ENCODE results near the gene MNAT1. TPM values are rescaled to one million over a fixed set of nuclear protein-coding genes. Genes with fewer than 3 reads are reported as not detected.
"Not testable (repeated sequence)": the region's sequence is repeated elsewhere in the genome, so short reads cannot be mapped to it uniquely, and the experiment has no call there.

Gene MNAT1
- total RNA-seq, 1 donor from 2014 or later = 103 TPM

GRCh38 chr14:60768602-60769001, 34.0 kb downstream of the MNAT1 start:
- Histone ChIP-seq H3K36me3 (ENCODE audit: control insufficient read depth in 3 of 3, insufficient read depth in 3 of 3, low read length in 3 of 3) (no peaks in the 10 kb centered on the region), H3K9ac (ENCODE audit: low read depth in 1 of 3, low read length in 3 of 3) (no peak overlapping the region), H3K4me3 (ENCODE audit: low read length in 3 of 3) (no peak overlapping the region), H3K4me1 (ENCODE audit: control insufficient read depth in 3 of 3, insufficient read depth in 3 of 3, low read length in 3 of 3) (peaks cover 3 to 7% (median 4%) of the 10 kb centered on the region in 3 donors), H3K9me3 (ENCODE audit: control insufficient read depth in 3 of 3, low read length in 3 of 3) (no peaks in the 10 kb centered on the region), H3K27ac (ENCODE audit: low read depth, low read length) (no peak overlapping the region), H3K27me3 (ENCODE audit: control insufficient read depth in 3 of 3, insufficient read depth in 3 of 3, low read length in 3 of 3) (no peaks in the 10 kb centered on the region)

GRCh38 chr14:60771117-60771516, 36.6 kb downstream of the MNAT1 start:
- H3K27ac ChIP-seq (ENCODE audit: low read depth, low read length) = no peak overlapping the region

GRCh38 chr14:60773558-60773957, 39.0 kb downstream of the MNAT1 start:
- H3K36me3 ChIP-seq (ENCODE audit: control insufficient read depth in 3 of 3, insufficient read depth in 3 of 3, low read length in 3 of 3) = no peaks in the 10 kb centered on the region
- no peaks in the 10 kb centered on the region for H3K9me3 ChIP-seq (ENCODE audit: control insufficient read depth in 3 of 3, low read length in 3 of 3)
- H3K27me3 ChIP-seq (ENCODE audit: control insufficient read depth in 3 of 3, insufficient read depth in 3 of 3, low read length in 3 of 3) = no peaks in the 10 kb centered on the region
- no peak overlapping the region for H3K4me3 ChIP-seq (ENCODE audit: low read length in 3 of 3)
- H3K27ac ChIP-seq (ENCODE audit: low read depth, low read length) = no peak overlapping the region
- H3K9ac ChIP-seq (ENCODE audit: low read depth in 1 of 3, low read length in 3 of 3) = no peak overlapping the region
- H3K4me1 ChIP-seq (ENCODE audit: control insufficient read depth in 3 of 3, insufficient read depth in 3 of 3, low read length in 3 of 3) = peaks cover 6 to 22% (median 9%) of the 10 kb centered on the region in 3 donors

More at GRCh38 chr14:60771117-60771516, 36.6 kb downstream of the MNAT1 start:
- H3K4me1 ChIP-seq (ENCODE audit: control insufficient read depth in 3 of 3, insufficient read depth in 3 of 3, low read length in 3 of 3) = peaks cover 4 to 19% (median 9%) of the 10 kb centered on the region in 3 donors
- no peaks in the 10 kb centered on the region for H3K36me3 ChIP-seq (ENCODE audit: control insufficient read depth in 3 of 3, insufficient read depth in 3 of 3, low read length in 3 of 3)
- H3K27me3 ChIP-seq (ENCODE audit: control insufficient read depth in 3 of 3, insufficient read depth in 3 of 3, low read length in 3 of 3) = no peaks in the 10 kb centered on the region
- H3K4me3 ChIP-seq (ENCODE audit: low read length in 3 of 3) = no peak overlapping the region
- H3K9me3 ChIP-seq (ENCODE audit: control insufficient read depth in 3 of 3, low read length in 3 of 3) = no peaks in the 10 kb centered on the region
- H3K9ac ChIP-seq (ENCODE audit: low read depth in 1 of 3, low read length in 3 of 3) = no peak overlapping the region

GRCh38 chr14:60775296-60775695, 40.7 kb downstream of the MNAT1 start:
- H3K27ac ChIP-seq (ENCODE audit: low read depth, low read length) = no peak overlapping the region
- peaks cover 6 to 22% (median 9%) of the 10 kb centered on the region in 3 donors for H3K4me1 ChIP-seq (ENCODE audit: control insufficient read depth in 3 of 3, insufficient read depth in 3 of 3, low read length in 3 of 3)
- H3K9ac ChIP-seq (ENCODE audit: low read depth in 1 of 3, low read length in 3 of 3) = no peak overlapping the region
- H3K9me3 ChIP-seq (ENCODE audit: control insufficient read depth in 3 of 3, low read length in 3 of 3) = no peaks in the 10 kb centered on the region
- no peak overlapping the region for H3K4me3 ChIP-seq (ENCODE audit: low read length in 3 of 3)
- H3K36me3 ChIP-seq (ENCODE audit: control insufficient read depth in 3 of 3, insufficient read depth in 3 of 3, low read length in 3 of 3) = no peaks in the 10 kb centered on the region
- H3K27me3 ChIP-seq (ENCODE audit: control insufficient read depth in 3 of 3, insufficient read depth in 3 of 3, low read length in 3 of 3) = no peaks in the 10 kb centered on the region

GRCh38 chr14:60777856-60778578, 43.5 kb downstream of the MNAT1 start:
- Histone ChIP-seq H3K36me3 (ENCODE audit: control insufficient read depth in 3 of 3, insufficient read depth in 3 of 3, low read length in 3 of 3) (no peaks in the 10 kb centered on the region), H3K4me3 (ENCODE audit: low read length in 3 of 3) (no peak overlapping the region), H3K27me3 (ENCODE audit: control insufficient read depth in 3 of 3, insufficient read depth in 3 of 3, low read length in 3 of 3) (no peaks in the 10 kb centered on the region), H3K9me3 (ENCODE audit: control insufficient read depth in 3 of 3, low read length in 3 of 3) (no peaks in the 10 kb centered on the region), H3K4me1 (ENCODE audit: control insufficient read depth in 3 of 3, insufficient read depth in 3 of 3, low read length in 3 of 3) (peaks cover 2 to 18% (median 9%) of the 10 kb centered on the region in 3 donors), H3K9ac (ENCODE audit: low read depth in 1 of 3, low read length in 3 of 3) (no peak overlapping the region), H3K27ac (ENCODE audit: low read depth, low read length) (no peak overlapping the region)

- H3K9ac ChIP-seq (ENCODE audit: low read depth in 1 of 3, low read length in 3 of 3); H3K36me3 ChIP-seq (ENCODE audit: control insufficient read depth in 3 of 3, insufficient read depth in 3 of 3, low read length in 3 of 3); H3K9me3 ChIP-seq (ENCODE audit: control insufficient read depth in 3 of 3, low read length in 3 of 3); H3K27me3 ChIP-seq (ENCODE audit: control insufficient read depth in 3 of 3, insufficient read depth in 3 of 3, low read length in 3 of 3); H3K4me3 ChIP-seq (ENCODE audit: low read length in 3 of 3); H3K27ac ChIP-seq (ENCODE audit: low read depth, low read length); H3K4me1 ChIP-seq (ENCODE audit: control insufficient read depth in 3 of 3, insufficient read depth in 3 of 3, low read length in 3 of 3): not testable (repeated sequence)
Observed at GRCh38 chr14:60779745-60780514, 45.4 kb downstream of the MNAT1 start.

GRCh38 chr14:60780558-60780957, 46.0 kb downstream of the MNAT1 start:
- H3K36me3 ChIP-seq (ENCODE audit: control insufficient read depth in 3 of 3, insufficient read depth in 3 of 3, low read length in 3 of 3); H3K27ac ChIP-seq (ENCODE audit: low read depth, low read length); H3K27me3 ChIP-seq (ENCODE audit: control insufficient read depth in 3 of 3, insufficient read depth in 3 of 3, low read length in 3 of 3): not testable (repeated sequence)

GRCh38 chr14:60786905-60787304, 52.3 kb downstream of the MNAT1 start:
- H3K36me3 ChIP-seq (ENCODE audit: control insufficient read depth in 3 of 3, insufficient read depth in 3 of 3, low read length in 3 of 3) = peaks cover 0 to 5% (median 4%) of the 10 kb centered on the region in 3 donors
- no peaks in the 10 kb centered on the region for H3K27me3 ChIP-seq (ENCODE audit: control insufficient read depth in 3 of 3, insufficient read depth in 3 of 3, low read length in 3 of 3)
- H3K27ac ChIP-seq (ENCODE audit: low read depth, low read length) = no peak overlapping the region
- no peak overlapping the region for H3K9ac ChIP-seq (ENCODE audit: low read depth in 1 of 3, low read length in 3 of 3)
- H3K9me3 ChIP-seq (ENCODE audit: control insufficient read depth in 3 of 3, low read length in 3 of 3) = no peaks in the 10 kb centered on the region
- H3K4me3 ChIP-seq (ENCODE audit: low read length in 3 of 3) = no peak overlapping the region
- H3K4me1 ChIP-seq (ENCODE audit: control insufficient read depth in 3 of 3, insufficient read depth in 3 of 3, low read length in 3 of 3) = peaks cover 0 to 5% (median 0%) of the 10 kb centered on the region in 3 donors

More at GRCh38 chr14:60780558-60780957, 46.0 kb downstream of the MNAT1 start:
- H3K4me3 ChIP-seq (ENCODE audit: low read length in 3 of 3); H3K9ac ChIP-seq (ENCODE audit: low read depth in 1 of 3, low read length in 3 of 3); H3K9me3 ChIP-seq (ENCODE audit: control insufficient read depth in 3 of 3, low read length in 3 of 3); H3K4me1 ChIP-seq (ENCODE audit: control insufficient read depth in 3 of 3, insufficient read depth in 3 of 3, low read length in 3 of 3): not testable (repeated sequence)

- no peak overlapping the region for H3K27ac ChIP-seq (ENCODE audit: low read depth, low read length)
- H3K36me3 ChIP-seq (ENCODE audit: control insufficient read depth in 3 of 3, insufficient read depth in 3 of 3, low read length in 3 of 3) = peaks cover 0 to 5% (median 4%) of the 10 kb centered on the region in 3 donors
- H3K9ac ChIP-seq (ENCODE audit: low read depth in 1 of 3, low read length in 3 of 3) = no peak overlapping the region
- no peaks in the 10 kb centered on the region for H3K9me3 ChIP-seq (ENCODE audit: control insufficient read depth in 3 of 3, low read length in 3 of 3)
- no peaks in the 10 kb centered on the region for H3K4me1 ChIP-seq (ENCODE audit: control insufficient read depth in 3 of 3, insufficient read depth in 3 of 3, low read length in 3 of 3)
- H3K27me3 ChIP-seq (ENCODE audit: control insufficient read depth in 3 of 3, insufficient read depth in 3 of 3, low read length in 3 of 3) = no peaks in the 10 kb centered on the region
- no peak overlapping the region for H3K4me3 ChIP-seq (ENCODE audit: low read length in 3 of 3)
Observed at GRCh38 chr14:60789656-60790055, 55.1 kb downstream of the MNAT1 start.

- Histone ChIP-seq H3K27me3 (ENCODE audit: control insufficient read depth in 3 of 3, insufficient read depth in 3 of 3, low read length in 3 of 3) (no peaks in the 10 kb centered on the region), H3K9me3 (ENCODE audit: control insufficient read depth in 3 of 3, low read length in 3 of 3) (no peaks in the 10 kb centered on the region), H3K36me3 (ENCODE audit: control insufficient read depth in 3 of 3, insufficient read depth in 3 of 3, low read length in 3 of 3) (peaks cover 0 to 5% (median 4%) of the 10 kb centered on the region in 3 donors), H3K4me3 (ENCODE audit: low read length in 3 of 3) (no peak overlapping the region), H3K9ac (ENCODE audit: low read depth in 1 of 3, low read length in 3 of 3) (no peak overlapping the region), H3K27ac (ENCODE audit: low read depth, low read length) (no peak overlapping the region), H3K4me1 (ENCODE audit: control insufficient read depth in 3 of 3, insufficient read depth in 3 of 3, low read length in 3 of 3) (no peaks in the 10 kb centered on the region)
Observed at GRCh38 chr14:60790850-60791249, 56.3 kb downstream of the MNAT1 start.
